ENCODE data around the gene CHI3L2.

The CHI3L2 gene

DNA sequence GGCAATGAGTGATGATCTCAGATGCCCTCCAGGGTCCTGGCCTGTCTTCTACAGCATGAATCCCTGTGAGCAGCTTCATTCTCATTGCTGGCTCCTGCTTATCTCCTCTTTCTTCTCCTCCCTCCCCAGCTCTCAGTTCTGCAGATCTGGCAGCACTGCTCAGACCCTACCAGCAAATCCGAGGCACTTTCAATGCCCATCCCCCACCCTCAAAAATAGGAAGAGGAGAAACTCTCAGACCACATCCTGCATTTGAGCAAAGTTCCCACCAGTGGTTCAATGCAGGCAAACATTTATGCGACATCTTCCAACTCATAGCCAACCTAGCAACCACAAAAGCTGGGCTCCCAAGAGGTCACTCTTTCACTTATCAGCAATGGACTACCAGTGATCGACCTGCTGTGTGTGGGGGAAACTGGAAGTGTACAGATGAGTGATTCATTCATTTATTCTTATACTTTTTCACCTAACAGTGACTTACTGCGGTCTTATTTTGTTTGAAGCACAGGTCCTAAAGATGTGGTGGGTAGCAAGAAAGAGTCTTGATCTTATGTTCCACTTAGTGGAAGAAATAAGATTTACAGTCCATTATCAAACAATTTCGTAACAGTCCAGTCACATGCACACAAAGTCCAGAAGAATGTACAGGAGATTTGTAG lies 5.8 kb upstream of the CHI3L2 start:
- TF ChIP-seq POLR2AphosphoS5 (IDR thresholded peaks at IDR 0.05; ENCODE audit: low read depth, low read length) (no peak), TAF1 (IDR thresholded peaks at IDR 0.05; ENCODE audit: borderline replicate concordance, insufficient read depth, low read length) (no peak), SIN3A (IDR thresholded peaks at IDR 0.05; ENCODE audit: borderline replicate concordance, insufficient read depth, low read length) (no peak), FOXP2 (optimal IDR thresholded peaks at IDR 0.05; ENCODE audit: borderline replicate concordance, extremely low read depth, extremely low read length, insufficient read depth) (no peak)
- TF ChIP-seq, protein P1, sequence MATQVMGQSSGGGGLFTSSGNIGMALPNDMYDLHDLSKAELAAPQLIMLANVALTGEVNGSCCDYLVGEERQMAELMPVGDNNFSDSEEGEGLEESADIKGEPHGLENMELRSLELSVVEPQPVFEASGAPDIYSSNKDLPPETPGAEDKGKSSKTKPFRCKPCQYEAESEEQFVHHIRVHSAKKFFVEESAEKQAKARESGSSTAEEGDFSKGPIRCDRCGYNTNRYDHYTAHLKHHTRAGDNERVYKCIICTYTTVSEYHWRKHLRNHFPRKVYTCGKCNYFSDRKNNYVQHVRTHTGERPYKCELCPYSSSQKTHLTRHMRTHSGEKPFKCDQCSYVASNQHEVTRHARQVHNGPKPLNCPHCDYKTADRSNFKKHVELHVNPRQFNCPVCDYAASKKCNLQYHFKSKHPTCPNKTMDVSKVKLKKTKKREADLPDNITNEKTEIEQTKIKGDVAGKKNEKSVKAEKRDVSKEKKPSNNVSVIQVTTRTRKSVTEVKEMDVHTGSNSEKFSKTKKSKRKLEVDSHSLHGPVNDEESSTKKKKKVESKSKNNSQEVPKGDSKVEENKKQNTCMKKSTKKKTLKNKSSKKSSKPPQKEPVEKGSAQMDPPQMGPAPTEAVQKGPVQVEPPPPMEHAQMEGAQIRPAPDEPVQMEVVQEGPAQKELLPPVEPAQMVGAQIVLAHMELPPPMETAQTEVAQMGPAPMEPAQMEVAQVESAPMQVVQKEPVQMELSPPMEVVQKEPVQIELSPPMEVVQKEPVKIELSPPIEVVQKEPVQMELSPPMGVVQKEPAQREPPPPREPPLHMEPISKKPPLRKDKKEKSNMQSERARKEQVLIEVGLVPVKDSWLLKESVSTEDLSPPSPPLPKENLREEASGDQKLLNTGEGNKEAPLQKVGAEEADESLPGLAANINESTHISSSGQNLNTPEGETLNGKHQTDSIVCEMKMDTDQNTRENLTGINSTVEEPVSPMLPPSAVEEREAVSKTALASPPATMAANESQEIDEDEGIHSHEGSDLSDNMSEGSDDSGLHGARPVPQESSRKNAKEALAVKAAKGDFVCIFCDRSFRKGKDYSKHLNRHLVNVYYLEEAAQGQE (IDR thresholded peaks at IDR 0.05; ENCODE audit: insufficient read depth in 1 of 2, low read depth in 2 of 2, low read length in 2 of 2) = no peak

DNA sequence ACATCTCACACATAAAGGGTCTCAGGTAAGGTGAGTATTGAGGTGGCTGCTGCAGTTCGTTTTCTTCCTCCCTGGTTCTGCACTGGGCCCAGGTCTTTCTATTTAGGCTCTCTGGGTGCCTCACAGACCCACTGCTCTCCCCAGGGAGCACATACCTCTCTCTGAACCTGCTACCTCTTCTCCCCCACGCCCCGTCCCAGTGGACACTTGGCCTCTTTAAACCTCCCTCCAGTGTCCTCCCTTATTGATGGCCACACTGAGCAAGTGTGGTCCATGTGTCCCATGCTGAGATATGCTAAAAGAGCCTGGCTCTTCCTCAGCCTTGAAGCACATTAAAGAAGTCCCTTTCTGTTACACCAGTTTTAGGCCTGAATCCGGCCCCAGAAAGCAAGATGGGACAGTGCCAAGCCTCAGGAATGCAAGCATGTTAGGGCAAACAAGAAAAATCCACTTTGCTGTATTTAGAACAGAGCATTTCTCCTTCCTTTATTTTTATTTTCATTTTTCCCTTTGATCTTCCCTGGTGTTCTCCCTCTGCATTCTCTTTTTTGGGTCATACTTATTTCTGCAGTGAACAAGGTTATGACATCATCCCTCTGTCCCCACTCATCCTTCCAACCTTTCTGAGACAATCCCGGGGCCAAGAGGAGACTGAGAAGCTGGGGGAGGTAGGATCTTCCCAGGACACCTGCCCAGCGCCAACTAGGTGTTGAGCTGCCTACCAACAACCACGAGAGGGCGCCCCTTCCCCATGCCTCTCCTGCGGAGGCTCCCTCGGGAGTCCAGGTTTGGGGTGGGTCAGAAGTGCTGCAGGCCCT lies 5.0 kb upstream of the CHI3L2 start:
- TF ChIP-seq, protein P1 (IDR thresholded peaks at IDR 0.05; ENCODE audit: insufficient read depth in 1 of 2, low read depth in 2 of 2, low read length in 2 of 2) = no peak
- TF ChIP-seq POLR2AphosphoS5 (IDR thresholded peaks at IDR 0.05; ENCODE audit: low read depth, low read length) (no peak), TAF1 (IDR thresholded peaks at IDR 0.05; ENCODE audit: borderline replicate concordance, insufficient read depth, low read length) (no peak)

DNA sequence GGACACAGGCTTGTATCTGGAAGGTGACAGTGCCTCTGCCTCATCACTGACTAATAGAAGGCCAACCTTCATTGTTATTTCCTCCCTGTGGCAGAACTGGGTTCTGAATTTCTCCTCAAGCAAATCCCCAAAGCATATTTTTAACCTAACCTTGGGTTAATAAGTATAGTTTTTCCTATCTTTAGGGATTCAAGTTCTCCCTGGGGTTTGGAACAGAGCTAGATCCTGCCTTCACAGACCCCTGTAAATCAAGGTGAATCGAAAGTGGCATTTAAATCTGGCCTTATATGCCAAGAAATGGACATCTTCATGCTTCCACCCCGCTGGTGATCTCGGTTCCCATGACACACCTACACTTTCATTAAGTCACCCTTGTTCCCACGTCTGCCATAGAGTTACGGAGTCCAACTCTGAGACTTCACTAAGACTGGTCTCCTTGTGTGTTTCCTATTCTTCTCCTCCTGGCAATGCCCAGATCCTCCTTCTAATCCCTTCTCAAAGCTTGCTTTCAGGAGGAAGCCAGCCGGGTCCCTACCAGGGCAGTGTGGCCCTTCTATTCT lies 4.3 kb upstream of the CHI3L2 start:
- no peak for TF ChIP-seq SIN3A (IDR thresholded peaks at IDR 0.05; ENCODE audit: borderline replicate concordance, insufficient read depth, low read length)
- no peak for TF ChIP-seq POLR2AphosphoS5 (IDR thresholded peaks at IDR 0.05; ENCODE audit: low read depth, low read length)
- no peak for TF ChIP-seq FOXP2 (optimal IDR thresholded peaks at IDR 0.05; ENCODE audit: borderline replicate concordance, extremely low read depth, extremely low read length, insufficient read depth)
- no peak for TF ChIP-seq TAF1 (IDR thresholded peaks at IDR 0.05; ENCODE audit: borderline replicate concordance, insufficient read depth, low read length)
- TF ChIP-seq, protein P1 (IDR thresholded peaks at IDR 0.05; ENCODE audit: insufficient read depth in 1 of 2, low read depth in 2 of 2, low read length in 2 of 2) = no peak

DNA sequence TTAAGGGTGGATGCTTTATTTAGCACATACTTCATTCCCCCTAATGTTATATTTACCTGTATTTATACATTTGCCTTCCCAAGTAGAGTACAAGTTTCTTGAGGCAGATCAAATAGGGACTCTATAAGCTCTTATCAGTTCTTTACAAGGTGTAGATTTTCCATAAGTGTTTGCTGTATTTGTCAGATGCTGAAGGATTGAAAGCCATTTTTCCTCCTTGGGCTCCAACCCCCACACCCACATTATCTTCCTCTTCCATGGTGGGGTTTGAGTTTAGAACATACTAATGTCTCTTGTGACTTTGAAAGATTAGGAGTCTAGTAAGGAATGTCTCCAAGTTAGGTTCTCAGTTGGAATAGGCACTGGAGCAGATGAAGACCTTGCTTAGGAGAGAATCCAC lies 2.4 kb upstream of the CHI3L2 start:
- TF ChIP-seq SIN3A (IDR thresholded peaks at IDR 0.05; ENCODE audit: borderline replicate concordance, insufficient read depth, low read length) (no peak), POLR2AphosphoS5 (IDR thresholded peaks at IDR 0.05; ENCODE audit: low read depth, low read length) (no peak), FOXP2 (optimal IDR thresholded peaks at IDR 0.05; ENCODE audit: borderline replicate concordance, extremely low read depth, extremely low read length, insufficient read depth) (no peak), TAF1 (IDR thresholded peaks at IDR 0.05; ENCODE audit: borderline replicate concordance, insufficient read depth, low read length) (no peak)
- TF ChIP-seq, protein P1 (IDR thresholded peaks at IDR 0.05; ENCODE audit: insufficient read depth in 1 of 2, low read depth in 2 of 2, low read length in 2 of 2) = no peak
